GM19238 (cell line): ENCODE measurements around the gene CCL25.
"Not testable (repeated sequence)": the region's sequence is repeated elsewhere in the genome, so short reads cannot be mapped to it uniquely, and the experiment has no call there.

Experiments used
- DNase-seq: peaks from one replicate; pipeline ENCODE4 v3.0.0; 2011; ENCODE audit warnings: low spot score; ENCODE audit not compliant: insufficient read length

The CCL25 gene

GRCh38 chr19:8085598-8086408, 33.2 kb downstream of the CCL25 start:
- DNase-seq, result no peak

GRCh38 chr19:8086849-8087248, 34.3 kb downstream of the CCL25 start:
- no peak for DNase-seq

- DNase-seq, result no peak
Measured at GRCh38 chr19:8087876-8088275, 35.3 kb downstream of the CCL25 start.

- no peak for DNase-seq
Measured at GRCh38 chr19:8088752-8089663, 36.4 kb downstream of the CCL25 start.

- DNase-seq, result no peak
Measured at GRCh38 chr19:8089664-8090601, 37.4 kb downstream of the CCL25 start.

- DNase-seq, result no peak
Measured at GRCh38 chr19:8090950-8091349, 38.4 kb downstream of the CCL25 start.

- no peak for DNase-seq
Measured at GRCh38 chr19:8093740-8094139, 41.2 kb downstream of the CCL25 start.

GRCh38 chr19:8094336-8094735, 41.8 kb downstream of the CCL25 start:
- no peak for DNase-seq

- no peak for DNase-seq
Measured at GRCh38 chr19:8095354-8095886, 42.9 kb downstream of the CCL25 start.

GRCh38 chr19:8096071-8096470, 43.5 kb downstream of the CCL25 start:
- DNase-seq, result no peak

- DNase-seq, result no peak
Measured at GRCh38 chr19:8097198-8097597, 44.6 kb downstream of the CCL25 start.

- no peak for DNase-seq
Measured at GRCh38 chr19:8097681-8098567, 45.4 kb downstream of the CCL25 start.

GRCh38 chr19:8101311-8101710, 48.8 kb downstream of the CCL25 start:
- no peak for DNase-seq

GRCh38 chr19:8101910-8102309, 49.4 kb downstream of the CCL25 start:
- not testable (repeated sequence) for DNase-seq

GRCh38 chr19:8105471-8105870, 52.9 kb downstream of the CCL25 start:
- DNase-seq, result no peak

GRCh38 chr19:8107301-8107903, 54.8 kb downstream of the CCL25 start:
- no peak for DNase-seq

- no peak for DNase-seq
Measured at GRCh38 chr19:8108560-8109445, 56.2 kb downstream of the CCL25 start.

- DNase-seq, result no peak
Measured at GRCh38 chr19:8109455-8109854, 56.9 kb downstream of the CCL25 start.
